ENCODE data around the gene PRRG4.
A peak's percentile ranks its signal among the peaks of the same experiment; 100 is the strongest.

The PRRG4 gene

DNA sequence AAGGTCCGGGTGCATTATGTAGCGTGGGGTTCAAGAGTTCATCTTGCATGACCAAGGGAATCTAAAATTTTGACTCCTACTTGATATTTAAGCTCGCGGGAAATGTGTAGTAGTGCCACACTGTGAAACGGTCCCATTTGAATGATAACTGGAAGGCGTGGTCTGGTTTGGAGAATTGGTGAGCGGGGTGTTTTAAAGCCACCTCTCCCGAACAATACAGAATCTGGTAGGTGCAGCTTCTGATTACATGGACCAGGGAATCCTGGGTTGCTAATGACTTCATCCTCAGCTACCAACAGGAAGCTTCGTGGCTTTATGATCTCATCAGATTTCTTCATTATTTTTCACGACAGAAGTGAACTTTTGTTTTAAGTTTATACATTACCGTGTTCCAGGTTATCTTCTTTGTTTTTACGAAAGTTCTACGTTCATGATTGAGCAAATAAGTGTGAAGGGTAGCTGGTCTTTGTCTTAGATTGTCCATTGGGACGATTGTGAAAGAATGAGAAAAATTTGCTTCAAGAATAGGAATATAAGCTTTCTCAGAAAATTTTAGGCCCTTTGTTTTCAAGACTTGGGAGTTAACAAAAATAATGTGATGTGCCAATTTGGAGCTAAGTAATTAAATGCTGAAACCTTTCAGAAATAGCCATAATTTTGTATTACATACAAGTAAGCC lies 64.6 kb downstream of the PRRG4 start:
- H3K4me3 ChIP-seq (replicated peaks; ENCODE audit: low read depth, low read length), result peak overlapping the region; percentile 89
- DNase-seq (ENCODE audit: extremely low read depth, low read depth), result peak; percentile 61
- TF ChIP-seq, protein P1, sequence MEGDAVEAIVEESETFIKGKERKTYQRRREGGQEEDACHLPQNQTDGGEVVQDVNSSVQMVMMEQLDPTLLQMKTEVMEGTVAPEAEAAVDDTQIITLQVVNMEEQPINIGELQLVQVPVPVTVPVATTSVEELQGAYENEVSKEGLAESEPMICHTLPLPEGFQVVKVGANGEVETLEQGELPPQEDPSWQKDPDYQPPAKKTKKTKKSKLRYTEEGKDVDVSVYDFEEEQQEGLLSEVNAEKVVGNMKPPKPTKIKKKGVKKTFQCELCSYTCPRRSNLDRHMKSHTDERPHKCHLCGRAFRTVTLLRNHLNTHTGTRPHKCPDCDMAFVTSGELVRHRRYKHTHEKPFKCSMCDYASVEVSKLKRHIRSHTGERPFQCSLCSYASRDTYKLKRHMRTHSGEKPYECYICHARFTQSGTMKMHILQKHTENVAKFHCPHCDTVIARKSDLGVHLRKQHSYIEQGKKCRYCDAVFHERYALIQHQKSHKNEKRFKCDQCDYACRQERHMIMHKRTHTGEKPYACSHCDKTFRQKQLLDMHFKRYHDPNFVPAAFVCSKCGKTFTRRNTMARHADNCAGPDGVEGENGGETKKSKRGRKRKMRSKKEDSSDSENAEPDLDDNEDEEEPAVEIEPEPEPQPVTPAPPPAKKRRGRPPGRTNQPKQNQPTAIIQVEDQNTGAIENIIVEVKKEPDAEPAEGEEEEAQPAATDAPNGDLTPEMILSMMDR (IDR thresholded peaks at IDR 0.05; ENCODE audit: low read depth, low read length, missing control alignments), result no peak

DNA sequence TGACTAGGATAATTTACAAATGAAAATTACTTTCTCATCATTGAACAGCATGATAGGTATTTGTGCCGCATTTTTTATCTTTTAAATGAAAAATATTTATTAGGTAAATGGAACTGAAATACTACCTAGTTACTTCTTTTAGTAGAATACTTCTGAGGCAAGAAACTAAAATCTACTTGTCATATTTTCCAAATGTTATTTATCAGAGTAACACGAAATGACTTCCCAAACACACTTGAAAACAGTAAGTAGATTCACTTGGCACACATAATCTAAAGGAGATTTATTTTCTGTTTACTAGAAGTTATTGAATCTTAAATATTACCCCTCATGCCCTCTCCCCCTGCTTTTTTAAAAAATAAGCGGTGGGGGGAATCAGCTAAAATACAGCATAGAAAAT lies 65.2 kb downstream of the PRRG4 start:
- TF ChIP-seq, protein P1 (IDR thresholded peaks at IDR 0.05; ENCODE audit: low read depth, low read length, missing control alignments), result no peak
- no peak for DNase-seq (ENCODE audit: extremely low read depth, low read depth)
- peak overlapping the region; percentile 89 for H3K4me3 ChIP-seq (replicated peaks; ENCODE audit: low read depth, low read length)

DNA sequence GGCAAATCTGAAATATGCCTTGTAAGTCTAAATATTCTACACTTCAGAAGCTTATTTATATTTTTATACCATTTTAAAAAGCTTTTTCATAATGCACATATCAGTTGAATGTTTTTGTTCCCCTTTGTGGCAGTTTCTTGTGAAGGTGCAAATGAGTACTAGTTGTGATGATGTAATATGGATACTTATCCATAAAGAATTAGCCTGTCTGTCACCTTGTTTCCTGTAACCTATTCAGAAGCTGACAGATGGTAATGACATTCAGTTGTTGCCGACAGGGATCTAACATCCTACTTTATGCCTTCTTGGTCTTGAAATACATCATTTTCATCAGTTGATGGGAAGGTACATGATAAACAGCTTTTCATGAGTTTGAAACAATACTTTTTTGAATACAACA lies 65.7 kb downstream of the PRRG4 start:
- 0 out of 2 replicates have a peak overlapping the region, but pooled peaks have one; percentile 89 for H3K4me3 ChIP-seq (replicated peaks; ENCODE audit: low read depth, low read length)
- no peak for DNase-seq (ENCODE audit: extremely low read depth, low read depth)
- TF ChIP-seq, protein P1 (IDR thresholded peaks at IDR 0.05; ENCODE audit: low read depth, low read length, missing control alignments), result no peak

DNA sequence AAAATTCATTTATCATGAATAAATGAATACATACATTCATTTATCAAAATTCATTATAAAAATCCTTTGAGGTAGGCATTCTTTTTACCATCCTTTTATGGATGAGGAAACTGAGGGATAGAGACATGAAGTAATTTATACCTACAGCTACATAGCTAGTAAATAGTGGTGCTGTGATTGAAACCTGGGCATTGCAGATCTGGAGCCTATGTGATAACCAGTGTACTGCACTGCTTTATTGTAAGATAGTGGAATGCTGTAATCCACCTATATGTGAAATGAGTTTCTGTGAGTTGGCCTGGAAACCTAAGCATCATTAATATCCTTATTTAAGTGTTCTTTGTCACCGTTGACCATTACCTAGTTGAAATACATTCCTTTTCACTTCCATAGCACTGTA lies 67.4 kb downstream of the PRRG4 start:
- TF ChIP-seq, protein P1 (IDR thresholded peaks at IDR 0.05; ENCODE audit: low read depth, low read length, missing control alignments), result no peak
- no peak overlapping the region for H3K4me3 ChIP-seq (replicated peaks; ENCODE audit: low read depth, low read length)
- no peak for DNase-seq (ENCODE audit: extremely low read depth, low read depth)

DNA sequence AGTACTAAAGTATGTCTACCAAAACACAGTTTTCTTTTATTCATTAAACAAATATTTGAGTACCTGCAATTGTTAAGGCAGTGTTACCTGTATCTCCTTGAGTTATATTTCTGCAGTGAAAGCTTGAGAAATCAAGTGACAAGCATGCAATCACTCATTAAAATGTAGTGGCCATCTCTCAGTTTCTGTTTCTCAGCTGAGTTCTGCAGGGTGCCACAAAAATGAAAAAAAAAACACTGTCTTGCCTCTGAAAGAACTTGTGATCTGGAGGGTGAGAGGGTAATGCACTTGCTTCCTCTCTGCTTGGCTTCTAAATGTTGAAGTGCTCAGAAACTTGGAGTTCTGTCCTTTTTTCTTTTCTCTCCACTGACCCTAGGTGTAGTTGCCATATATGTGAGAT lies 69.7 kb downstream of the PRRG4 start:
- no peak for DNase-seq (ENCODE audit: extremely low read depth, low read depth)
- H3K4me3 ChIP-seq (replicated peaks; ENCODE audit: low read depth, low read length), result no peak overlapping the region
- TF ChIP-seq, protein P1 (IDR thresholded peaks at IDR 0.05; ENCODE audit: low read depth, low read length, missing control alignments), result no peak

DNA sequence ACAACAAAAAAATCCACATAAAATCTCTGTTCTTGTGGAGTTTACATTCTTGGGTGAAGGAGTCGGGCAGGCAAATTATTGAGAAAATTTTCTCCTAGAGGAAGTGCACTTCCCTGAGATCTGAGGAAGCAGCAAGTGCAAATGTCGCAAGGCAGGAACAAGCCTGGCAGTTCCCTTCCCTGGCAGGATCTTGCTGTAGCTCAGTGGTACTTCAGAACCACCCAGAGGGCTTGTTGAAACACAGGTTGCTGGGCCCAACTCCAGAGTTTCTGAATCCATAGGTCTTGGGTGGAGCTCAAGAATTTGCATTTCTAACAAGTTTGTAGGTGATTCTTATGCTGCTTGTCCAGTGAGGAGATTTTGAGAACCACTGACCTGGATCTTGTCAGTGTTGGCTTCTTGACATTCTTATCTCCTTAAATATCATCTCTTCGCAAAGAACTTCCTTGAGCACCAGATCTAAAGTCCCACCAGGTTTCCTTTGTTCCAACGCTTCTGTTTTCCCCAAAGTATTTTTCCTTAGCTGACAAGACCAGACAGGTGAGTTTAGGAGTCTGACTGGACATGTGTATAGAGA lies 72.5 kb downstream of the PRRG4 start:
- TF ChIP-seq, protein P1 (IDR thresholded peaks at IDR 0.05; ENCODE audit: low read depth, low read length, missing control alignments), result no peak
- DNase-seq (ENCODE audit: extremely low read depth, low read depth), result no peak
- H3K4me3 ChIP-seq (replicated peaks; ENCODE audit: low read depth, low read length), result no peak overlapping the region
